ENCODE results near the gene FHAD1.
A peak's percentile ranks its signal among the peaks of the same experiment; 100 is the strongest.

Gene FHAD1

GRCh38 chr1:15400627-15401026 is 153.6 kb downstream of the FHAD1 start:
- no peak for DNase-seq (ENCODE audit: low spot score)

- DNase-seq (ENCODE audit: low spot score), result no peak
Measured at GRCh38 chr1:15401391-15402055, 154.5 kb downstream of the FHAD1 start.

GRCh38 chr1:15402809-15403450 is 155.9 kb downstream of the FHAD1 start:
- no peak for DNase-seq (ENCODE audit: low spot score)

GRCh38 chr1:15403962-15404580 is 157.0 kb downstream of the FHAD1 start:
- no peak for DNase-seq (ENCODE audit: low spot score)

GRCh38 chr1:15405106-15405850 is 158.3 kb downstream of the FHAD1 start:
- DNase-seq (ENCODE audit: low spot score), result no peak

GRCh38 chr1:15406614-15407559 is 159.9 kb downstream of the FHAD1 start:
- DNase-seq (ENCODE audit: low spot score), result no peak

- no peak for DNase-seq (ENCODE audit: low spot score)
Measured at GRCh38 chr1:15407580-15407979, 160.6 kb downstream of the FHAD1 start.

- no peak for DNase-seq (ENCODE audit: low spot score)
Measured at GRCh38 chr1:15408890-15409387, 161.9 kb downstream of the FHAD1 start.

GRCh38 chr1:15409388-15410222 is 162.6 kb downstream of the FHAD1 start, which contains the start of gene EFHD2:
Gene EFHD2, plus strand, starts transcription at chr1:15409888. Its CDS starts 84 bp downstream, at chr1:15409972.
- peak; percentile 93 for DNase-seq (ENCODE audit: low spot score)

GRCh38 chr1:15410223-15410883 is 163.3 kb downstream of the FHAD1 start:
- DNase-seq (ENCODE audit: low spot score), result no peak

- no peak for DNase-seq (ENCODE audit: low spot score)
Measured at GRCh38 chr1:15410884-15411245, 163.8 kb downstream of the FHAD1 start.

GRCh38 chr1:15411593-15412137 is 164.6 kb downstream of the FHAD1 start:
- no peak for DNase-seq (ENCODE audit: low spot score)

- no peak for DNase-seq (ENCODE audit: low spot score)
Measured at GRCh38 chr1:15412175-15412800, 165.3 kb downstream of the FHAD1 start.

GRCh38 chr1:15412843-15413242 is 165.8 kb downstream of the FHAD1 start:
- no peak for DNase-seq (ENCODE audit: low spot score)

- no peak for DNase-seq (ENCODE audit: low spot score)
Measured at GRCh38 chr1:15413563-15414444, 166.8 kb downstream of the FHAD1 start.

- no peak for DNase-seq (ENCODE audit: low spot score)
Measured at GRCh38 chr1:15414445-15414983, 167.5 kb downstream of the FHAD1 start.

- no peak for DNase-seq (ENCODE audit: low spot score)
Measured at GRCh38 chr1:15417059-15417934, 170.3 kb downstream of the FHAD1 start.
